Measurements from ENCODE around the gene MDGA2.

The MDGA2 gene

DNA sequence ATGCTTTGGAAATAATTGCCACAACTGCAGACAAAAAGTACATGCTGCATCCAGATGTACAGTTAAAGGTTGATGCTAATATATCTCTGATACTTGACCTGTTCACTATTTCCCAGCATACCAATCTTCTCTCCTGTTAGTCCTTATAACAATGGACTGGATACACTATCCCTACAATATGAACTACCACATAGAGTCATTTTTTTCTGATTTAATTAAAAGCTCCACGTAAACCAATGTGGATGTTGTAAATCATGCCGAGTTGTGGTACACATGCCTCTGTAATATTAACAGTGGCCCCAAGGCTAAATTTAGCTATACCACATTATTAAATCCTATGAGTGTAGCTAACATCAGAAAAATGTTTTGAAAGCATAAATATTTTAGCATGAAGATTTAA is 554.8 kb downstream of the MDGA2 start:
- DNase-seq (ENCODE audit: low read depth) = no peak

DNA sequence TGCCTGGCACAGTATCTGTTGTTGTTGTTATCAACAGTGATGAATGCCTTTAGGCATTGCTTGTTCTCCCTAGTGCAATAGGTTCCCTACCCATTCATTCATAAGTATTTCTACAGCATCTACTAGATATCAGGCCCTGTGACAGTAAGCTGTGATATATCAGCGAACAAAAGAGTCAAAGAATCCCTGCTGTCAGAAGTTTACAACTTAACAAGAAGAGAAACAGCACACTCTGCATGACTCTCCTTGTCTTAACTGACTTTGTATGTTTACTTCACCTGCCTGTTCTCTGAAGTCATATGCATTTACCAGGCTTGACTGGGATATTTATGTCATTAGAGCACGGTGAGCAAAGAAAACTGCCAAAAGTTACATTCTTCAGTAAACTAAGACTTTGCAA is 571.6 kb downstream of the MDGA2 start:
- DNase-seq (ENCODE audit: low read depth) = no peak

DNA sequence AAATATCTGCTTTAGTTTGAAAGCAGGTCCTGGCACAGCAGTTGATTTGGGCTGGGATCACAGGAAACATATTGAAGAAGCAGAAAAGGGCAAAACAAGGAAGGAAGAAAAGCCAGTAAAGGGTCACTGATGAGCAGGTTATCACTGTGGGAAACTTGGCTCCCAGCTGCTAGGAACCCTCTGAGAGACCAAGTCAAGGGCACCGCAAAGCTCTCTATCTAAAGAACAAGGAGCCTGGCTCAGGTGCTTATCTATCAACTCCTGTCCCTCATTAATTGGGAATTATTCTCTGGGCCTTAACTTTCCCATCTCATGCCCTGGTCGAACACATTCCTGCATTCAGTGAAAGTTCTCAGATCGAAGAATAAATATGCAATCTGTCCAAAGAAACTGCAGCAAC is 572.9 kb downstream of the MDGA2 start:
- no peak for DNase-seq (ENCODE audit: low read depth)

DNA sequence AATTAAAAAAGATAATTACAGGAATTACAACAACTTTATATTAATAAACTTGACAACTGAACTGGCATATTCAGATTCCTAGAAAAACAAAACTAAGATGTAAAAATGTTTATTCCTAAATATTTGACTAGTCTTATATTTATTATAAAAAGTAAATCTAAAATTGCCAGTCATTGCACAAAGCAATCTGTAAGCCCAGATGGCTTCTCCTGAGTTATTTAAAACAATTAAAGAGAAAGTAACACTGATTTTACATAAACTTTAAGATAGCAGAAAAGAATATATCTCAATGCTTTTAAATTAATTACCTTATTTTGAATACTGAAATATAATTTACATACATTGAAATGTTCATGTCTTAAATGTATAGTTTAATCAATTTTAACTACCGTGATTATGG is 589.7 kb downstream of the MDGA2 start:
- DNase-seq (ENCODE audit: low read depth) = no peak

DNA sequence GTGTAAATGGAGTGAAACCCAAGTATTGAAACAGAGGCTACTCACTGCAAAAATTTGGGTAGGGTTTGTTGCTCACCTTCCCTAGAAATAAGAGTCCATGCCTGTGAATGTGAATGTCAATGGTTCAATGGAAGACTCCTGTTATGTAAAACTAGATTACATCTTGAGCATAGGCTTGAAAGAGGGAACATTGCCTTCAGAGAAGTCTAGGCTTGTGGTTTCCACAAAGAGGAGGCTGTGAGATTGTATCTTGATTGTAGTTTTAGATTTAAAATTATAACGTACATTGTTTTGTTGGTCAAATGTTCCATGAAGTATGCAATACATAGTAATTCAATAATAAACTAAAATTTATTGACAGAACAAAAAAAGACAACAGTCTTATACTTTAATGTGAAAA is 610.1 kb downstream of the MDGA2 start:
- DNase-seq (ENCODE audit: low read depth) = no peak

DNA sequence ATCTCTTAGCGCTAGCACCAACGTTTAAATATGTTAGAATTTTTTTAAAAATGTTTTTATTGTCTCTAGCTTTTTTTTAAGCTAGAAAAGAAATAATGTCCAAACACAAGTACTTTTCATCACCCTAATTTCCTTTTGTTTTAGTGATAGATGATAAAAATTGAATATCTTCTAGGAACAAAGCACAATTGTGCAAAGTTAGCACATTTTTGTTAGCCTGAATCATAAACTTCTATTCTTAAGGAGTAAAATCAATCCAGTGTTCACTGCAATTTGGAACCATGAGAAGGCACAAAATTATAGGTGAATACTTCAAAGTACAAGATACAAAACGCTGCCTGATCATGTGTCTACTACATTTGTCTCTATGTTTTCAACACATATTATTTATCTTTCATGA is 615.4 kb downstream of the MDGA2 start:
- no peak for DNase-seq (ENCODE audit: low read depth)

DNA sequence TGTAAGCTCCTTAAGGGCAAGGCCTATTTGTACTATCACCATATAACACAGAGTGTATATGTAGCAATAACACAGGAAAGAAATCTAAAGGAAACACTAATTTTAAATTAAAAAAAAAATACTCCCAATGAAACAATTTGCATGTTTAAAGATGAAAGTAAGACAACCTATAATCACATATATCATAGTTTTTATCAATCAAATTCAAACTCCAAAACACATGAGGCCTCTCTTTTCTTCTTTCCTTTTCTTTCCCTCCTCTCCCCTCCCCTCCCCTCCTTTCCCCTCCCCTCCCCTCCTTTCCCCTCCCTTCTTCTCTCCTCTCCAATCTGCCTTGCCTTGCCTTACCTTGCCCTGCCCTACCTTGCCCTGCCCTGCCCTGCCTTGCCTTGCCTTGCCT is 618.0 kb downstream of the MDGA2 start:
- no peak for DNase-seq (ENCODE audit: low read depth)

DNA sequence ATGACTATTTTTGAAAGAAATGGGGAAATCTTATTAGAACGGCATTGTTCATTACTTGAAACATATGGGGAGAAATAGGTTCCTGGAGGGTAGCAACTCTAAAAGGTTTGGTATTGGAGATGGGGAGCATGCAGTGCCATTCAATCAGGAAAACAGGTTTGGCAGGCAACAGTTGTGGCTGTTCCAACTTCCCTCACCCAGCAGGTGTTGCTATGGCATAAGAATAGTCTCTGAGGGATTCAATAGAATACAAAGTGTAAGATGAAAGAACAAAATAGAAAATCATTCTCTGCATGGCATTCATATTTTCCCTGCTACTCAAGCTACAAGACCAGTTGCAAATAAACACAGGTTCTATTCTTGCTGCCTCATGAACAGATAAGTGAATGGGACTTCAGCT is 630.6 kb downstream of the MDGA2 start:
- DNase-seq (ENCODE audit: low read depth) = no peak

DNA sequence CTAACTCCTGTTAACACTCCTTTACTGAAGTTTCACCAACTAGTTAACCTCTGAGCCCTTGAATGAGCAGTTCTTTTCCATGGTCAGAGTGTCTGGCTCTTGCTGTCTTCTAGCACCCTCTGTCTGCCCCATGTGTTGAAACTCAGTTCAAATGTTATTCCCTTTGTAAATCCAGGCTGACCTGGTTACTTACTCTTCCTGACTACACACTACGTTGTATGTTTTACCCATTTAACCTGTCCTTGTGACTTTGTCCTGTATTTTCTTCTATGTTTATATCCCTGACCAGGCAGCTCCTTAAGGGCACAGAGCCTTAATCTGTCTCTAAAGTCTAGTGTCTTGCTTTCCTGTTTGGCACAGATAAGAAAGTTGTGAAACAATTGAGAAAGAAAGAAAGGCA is 634.9 kb downstream of the MDGA2 start:
- no peak for DNase-seq (ENCODE audit: low read depth)

DNA sequence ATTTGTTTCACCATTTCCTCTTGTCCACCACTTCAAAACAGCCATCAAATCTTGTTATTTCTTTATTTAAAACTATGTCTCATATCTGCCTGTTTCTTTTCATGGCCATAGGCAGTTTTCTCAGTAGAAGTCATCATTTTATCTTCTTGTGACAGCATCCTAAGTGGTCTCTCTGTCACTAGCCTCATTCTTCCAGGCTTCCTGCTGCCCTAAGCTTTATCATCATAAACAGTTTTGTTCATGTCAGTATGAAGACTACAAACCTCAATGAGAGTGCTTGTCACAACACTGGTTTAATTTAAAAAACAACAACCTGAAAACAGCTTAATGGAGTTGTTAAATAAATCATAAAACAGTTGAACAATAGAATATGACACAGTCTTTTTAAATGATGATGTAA is 636.1 kb downstream of the MDGA2 start:
- DNase-seq (ENCODE audit: low read depth) = no peak

DNA sequence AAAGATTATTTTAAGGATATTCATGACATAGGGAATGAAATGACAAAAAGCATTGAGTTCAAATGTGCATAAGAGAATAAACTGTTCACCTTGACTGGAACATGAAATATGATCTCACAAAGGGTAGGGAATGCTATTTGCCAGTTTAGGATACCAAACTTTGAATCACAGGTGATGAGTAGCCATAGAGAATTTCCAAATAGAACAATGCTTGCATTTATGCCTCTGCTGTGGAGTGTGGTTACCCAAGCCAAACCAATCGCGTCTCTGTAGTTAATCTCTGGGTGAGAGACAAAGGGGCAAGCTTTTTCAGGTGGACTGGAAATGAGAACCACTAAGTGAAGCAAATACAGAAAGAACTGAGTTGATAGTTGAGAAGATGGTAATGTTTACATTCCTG is 652.7 kb downstream of the MDGA2 start:
- DNase-seq (ENCODE audit: low read depth) = no peak

DNA sequence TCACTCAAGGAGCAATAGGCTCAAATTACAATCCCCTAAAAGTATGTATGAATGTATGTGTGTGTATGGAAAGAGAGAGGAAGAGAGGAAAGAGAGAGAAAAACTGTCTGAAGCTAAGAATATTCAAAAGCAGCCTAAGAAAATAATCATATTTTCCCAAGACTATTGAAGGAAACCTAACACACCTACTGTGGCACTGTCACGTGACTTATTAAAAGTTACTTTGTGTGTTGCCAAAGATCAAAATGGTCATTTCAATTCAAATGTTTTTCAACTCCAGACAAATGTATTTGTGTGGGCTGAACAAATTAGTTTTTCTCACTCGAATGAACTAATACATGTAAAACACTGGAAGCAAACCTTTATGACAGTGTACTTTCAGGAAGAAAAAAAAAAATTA is 654.9 kb downstream of the MDGA2 start:
- DNase-seq (ENCODE audit: low read depth) = no peak

DNA sequence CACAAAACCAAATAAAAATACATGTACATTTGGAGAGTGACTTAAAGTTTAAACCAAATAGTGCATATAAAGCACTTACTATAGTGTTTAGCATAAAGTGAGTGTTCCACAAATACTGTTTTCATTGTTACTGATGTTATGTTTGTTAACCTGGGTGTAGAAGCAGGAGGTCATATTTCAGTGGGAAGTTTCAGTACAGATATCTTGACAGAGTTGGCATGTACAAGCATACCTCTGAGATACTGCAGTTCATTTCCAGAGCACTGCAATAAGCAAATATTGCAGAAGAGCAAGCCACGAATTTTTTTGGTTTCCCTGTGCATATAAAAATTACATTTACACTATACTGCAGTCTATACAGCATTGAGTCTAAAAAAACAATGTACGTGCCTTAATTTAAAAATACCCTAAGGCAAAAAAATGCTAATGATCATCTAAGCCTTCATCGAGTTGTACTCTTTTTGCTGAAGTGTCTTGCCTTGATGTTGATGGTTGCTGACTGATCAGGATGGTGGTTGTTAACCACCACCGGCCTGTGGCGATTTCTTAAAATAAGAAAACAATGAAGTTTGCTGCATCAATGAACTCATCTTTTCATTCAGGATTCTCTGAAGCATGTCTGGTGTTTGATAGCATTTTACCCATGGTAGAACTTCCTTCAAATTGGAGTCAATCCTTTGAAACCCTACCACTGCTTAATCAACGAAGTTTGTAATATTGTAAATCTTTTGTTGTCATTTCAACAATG is 662.7 kb downstream of the MDGA2 start:
- no peak for DNase-seq (ENCODE audit: low read depth)

DNA sequence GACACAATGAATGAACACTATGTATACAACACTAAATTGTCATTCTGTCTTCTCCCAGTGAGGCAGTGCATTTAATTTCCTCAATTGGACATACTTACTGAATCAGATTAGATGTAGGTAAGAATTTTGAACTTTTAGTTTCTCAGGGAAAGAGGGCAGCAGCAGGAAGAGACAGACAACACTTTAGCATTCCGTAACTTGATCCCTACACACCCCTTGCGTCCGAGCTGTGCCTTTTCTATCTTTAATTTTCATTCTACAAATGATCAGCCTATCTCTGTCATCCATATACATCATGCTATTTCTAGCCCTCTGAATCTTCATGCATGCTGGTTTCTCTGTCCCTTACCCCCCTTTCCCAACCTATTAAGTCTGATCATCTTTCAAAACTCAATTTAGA is 665.8 kb downstream of the MDGA2 start:
- DNase-seq (ENCODE audit: low read depth) = no peak

DNA sequence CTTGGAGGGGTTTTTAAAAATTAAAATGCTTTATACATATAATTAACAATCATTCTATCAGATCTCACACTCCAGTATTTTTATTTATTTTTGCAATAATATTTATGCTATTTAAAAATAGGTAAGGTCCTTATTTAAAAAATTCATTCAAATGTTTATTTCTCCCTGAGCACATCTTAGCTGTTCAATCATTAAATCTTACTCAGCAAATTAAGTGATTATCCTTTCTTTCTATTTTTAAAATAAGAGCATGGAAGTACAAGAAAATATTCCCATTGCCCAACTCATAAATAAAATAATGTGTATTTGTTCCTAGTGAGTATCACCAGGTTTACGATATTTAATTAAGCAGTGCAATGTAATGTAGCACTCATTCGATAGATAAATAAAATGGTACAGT is 666.7 kb downstream of the MDGA2 start:
- no peak for DNase-seq (ENCODE audit: low read depth)

DNA sequence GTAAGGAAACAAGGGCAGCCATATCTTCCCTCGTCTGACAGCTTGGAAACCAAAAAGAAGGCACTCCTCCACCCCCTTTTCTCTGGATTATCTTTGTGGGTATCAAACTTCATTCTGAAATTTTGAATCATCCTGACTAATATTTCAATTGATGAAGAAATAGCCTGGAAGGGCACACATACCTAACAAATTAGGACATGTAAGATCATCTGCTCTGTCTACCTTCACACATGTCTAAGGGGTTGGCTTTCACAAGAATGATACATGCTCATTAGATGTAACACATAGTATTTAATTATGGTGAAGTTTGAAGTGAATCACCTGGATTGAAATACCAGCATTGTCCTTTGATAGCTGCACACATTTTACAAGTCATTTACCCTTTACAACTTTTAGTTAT is 675.7 kb downstream of the MDGA2 start:
- DNase-seq (ENCODE audit: low read depth) = no peak

DNA sequence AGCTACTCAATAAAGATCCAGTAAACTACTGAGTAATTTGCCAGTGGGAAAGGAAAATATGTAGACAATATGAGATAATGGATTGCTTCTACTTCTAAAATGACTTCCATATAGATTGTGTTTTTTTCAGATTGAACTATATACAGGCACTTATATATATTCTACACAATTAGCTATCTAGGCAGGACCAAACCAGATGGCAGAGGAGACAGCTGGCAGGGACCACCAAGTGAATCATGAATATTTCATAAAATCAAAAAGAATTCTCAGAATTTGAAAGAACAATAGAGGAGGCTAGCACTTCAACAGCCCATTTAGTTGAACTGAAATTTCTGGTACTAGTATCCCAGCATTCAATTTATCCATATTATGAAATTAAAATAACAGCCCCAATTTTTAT is 685.8 kb downstream of the MDGA2 start:
- no peak for DNase-seq (ENCODE audit: low read depth)

DNA sequence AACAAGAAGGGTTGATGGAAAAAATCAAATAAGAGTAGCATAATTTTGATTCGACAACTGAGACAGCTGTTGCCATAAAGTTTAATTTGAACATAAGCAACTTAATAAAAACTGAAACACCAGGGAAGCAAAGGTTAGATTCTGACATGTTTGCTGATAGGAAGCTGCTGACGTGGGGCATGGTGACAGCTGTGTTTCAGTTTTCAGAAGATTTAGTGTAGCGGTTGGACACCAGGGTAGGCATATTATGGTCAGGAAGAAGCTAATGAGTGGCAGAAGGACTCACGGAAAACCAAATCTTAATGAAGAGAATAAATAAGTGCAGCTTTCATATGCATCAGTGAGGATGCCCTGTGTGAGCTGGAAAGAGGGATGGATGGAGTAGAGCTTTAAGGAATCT is 687.1 kb downstream of the MDGA2 start:
- DNase-seq (ENCODE audit: low read depth) = no peak

DNA sequence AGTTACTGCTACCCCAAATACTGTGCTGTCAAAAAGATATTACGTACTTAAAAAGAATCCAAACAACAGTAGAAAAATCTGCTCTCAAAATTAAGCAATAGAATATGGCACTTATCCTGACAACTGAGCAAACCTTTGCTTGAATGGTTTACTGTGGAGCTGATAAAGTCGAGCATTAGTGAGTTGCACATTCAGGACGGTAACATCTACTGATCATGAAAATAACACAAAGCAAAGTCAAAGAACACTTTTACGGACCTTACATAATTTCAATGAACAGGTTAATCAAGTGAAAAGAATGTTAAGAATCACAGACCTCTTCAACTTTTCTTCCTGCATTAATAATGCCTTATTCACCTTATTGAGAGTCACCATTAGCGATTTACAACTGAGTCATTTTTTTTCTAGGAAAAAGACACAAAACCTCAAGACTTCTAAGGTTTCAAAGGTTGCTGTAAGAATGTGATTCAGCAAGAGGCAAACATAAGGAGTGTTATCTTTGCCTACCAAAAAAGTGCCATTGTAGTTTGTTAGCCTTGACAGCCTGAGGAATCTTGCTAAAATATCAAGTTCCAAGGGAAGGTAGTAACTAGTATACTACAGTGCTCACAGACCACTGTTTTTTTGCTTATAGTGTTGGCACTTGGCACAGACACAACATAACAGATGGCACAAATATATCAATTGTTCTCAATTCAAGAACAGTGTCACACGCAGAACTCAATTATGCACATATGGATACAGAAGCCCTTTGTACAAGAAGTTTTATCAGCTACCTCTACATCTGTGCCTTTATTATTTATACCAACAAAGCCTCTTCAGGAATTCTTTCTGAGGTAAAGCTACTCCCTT is 689.6 kb downstream of the MDGA2 start:
- DNase-seq (ENCODE audit: low read depth) = no peak

DNA sequence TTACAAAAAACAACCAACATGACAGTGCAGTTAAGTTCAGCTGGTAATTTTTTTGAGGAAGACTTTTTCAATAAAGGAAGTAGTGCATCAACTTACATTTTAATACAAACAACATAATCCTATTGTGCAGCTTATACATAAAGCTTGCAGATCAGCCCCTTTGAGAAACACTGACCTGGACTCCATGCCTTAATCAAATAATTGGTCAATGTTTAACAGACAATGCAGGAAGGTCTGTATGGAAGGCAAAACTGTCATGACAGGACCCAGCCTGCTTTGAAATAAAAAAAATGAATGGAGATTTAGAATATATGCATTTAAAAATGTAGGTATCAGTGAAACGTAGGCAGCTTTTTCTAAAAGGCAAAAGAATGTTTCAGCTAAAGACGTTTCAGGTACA is 702.1 kb downstream of the MDGA2 start:
- no peak for DNase-seq (ENCODE audit: low read depth)

DNA sequence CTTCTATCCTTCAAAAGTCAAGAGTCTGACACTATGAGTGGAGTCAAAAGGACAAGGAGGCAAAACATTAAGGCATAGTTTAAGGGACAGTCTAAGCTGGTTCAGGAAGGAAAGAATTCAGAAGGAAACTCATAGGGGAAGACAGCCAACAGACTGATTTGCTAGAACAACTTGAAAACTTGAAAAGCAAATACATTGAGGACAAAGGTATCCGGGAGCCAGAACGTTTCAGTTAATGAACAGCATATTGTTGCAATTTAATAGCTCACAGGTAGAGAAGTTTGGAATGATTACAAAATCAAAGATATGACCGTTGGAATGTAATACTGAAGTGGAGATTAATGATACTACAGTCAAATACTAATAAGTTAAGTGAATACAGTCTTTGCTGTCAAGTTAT is 711.0 kb downstream of the MDGA2 start:
- DNase-seq (ENCODE audit: low read depth) = no peak

DNA sequence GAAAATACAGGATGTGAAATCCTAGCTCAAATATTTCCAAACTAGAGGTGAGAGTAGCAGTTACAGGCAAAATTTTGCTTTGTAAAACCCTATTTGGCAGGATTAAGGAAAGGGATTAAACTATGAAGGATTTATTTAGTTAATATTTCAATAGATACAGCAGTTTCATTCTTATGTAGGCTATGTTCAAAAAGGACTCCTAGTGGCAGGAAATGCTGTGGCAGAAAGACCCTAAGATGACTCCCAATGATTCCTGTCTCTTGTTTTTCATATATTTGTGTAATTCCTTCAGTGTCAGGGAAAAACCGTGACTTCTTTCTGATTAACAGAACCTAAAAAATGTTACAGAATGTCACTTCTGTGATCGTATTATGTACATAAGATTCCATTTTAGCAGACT is 724.3 kb downstream of the MDGA2 start:
- no peak for DNase-seq (ENCODE audit: low read depth)

DNA sequence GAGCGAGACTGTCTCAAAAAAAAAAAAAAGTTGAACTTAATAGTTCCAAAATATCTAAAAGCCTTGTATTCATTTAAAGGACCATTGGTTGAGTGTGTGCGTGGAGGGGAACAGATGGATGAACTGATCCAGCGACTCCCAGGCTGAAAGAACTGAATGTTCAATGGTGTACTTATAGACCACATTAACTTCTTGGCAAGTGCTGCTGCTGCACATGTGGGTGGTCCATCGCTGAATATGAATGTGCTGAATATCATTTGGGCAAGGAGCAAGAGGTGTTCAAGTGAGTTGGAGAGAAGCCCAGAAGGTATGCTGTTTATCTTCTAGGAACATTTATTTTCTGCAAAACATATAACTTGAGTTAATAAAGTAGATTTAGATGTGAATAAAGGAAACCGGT is 734.8 kb downstream of the MDGA2 start:
- DNase-seq (ENCODE audit: low read depth) = no peak

DNA sequence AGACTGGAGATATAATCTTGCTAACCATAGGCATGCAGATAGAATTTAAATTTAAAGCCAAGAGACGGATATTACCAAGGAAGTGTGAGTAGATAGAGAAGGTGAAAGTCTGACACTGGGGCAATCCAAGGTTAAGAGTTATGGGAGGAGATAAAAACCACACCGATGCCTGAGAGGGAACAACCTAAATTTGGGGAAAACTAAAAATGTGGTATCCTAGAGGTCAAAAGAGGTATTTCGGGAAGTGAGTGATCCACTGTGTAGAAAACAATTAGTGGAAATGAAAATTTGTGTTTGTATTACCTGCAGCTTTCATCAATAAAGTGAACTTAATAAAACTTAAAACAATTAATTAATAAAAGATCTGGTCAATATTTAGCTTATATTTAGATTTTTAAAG is 754.9 kb downstream of the MDGA2 start:
- no peak for DNase-seq (ENCODE audit: low read depth)

Measured in activated T-cell treated with anti-CD3 and anti-CD28 coated beads for 24 hours (primary cell).